Activated T-helper 17 cell treated with anti-CD3 and anti-CD28 coated beads, Interleukin-2, amount 50 U/mL, for 72 hours (primary cell): ENCODE data around the gene CAV2. TPM values are rescaled to one million over a fixed set of nuclear protein-coding genes. Genes with fewer than 3 reads are reported as not detected.
"Not testable (repeated sequence)": the region's sequence is repeated elsewhere in the genome, so short reads cannot be mapped to it uniquely, and the experiment has no call there.

Experiments
- ATAC-seq: fragments of 150-1000 bp; cut with Tn5 transposase; replicated peaks from 2 replicates; pipeline ENCODE4 v1.10.0; 2021; ENCODE audit warnings: mild to moderate bottlenecking, moderate library complexity
- H3K27ac Mint-ChIP-seq: one replicate; pipeline ENCODE4 v1.8.0; 2022; ENCODE audit warnings: mixed read lengths
- H3K27me3 Mint-ChIP-seq: one replicate; pipeline ENCODE4 v1.8.0; 2022; ENCODE audit warnings: mixed read lengths
- H3K36me3 Mint-ChIP-seq: one replicate; pipeline ENCODE4 v1.8.0; 2022; ENCODE audit warnings: low read depth, mild to moderate bottlenecking, mixed read lengths
- H3K4me1 Mint-ChIP-seq: one replicate; pipeline ENCODE4 v1.8.0; 2022; ENCODE audit warnings: mixed read lengths
- H3K4me3 Mint-ChIP-seq: one replicate; pipeline ENCODE4 v1.8.0; 2022; ENCODE audit warnings: mild to moderate bottlenecking, mixed read lengths
- H3K9me3 Mint-ChIP-seq: one replicate; pipeline ENCODE4 v1.8.0; 2022; ENCODE audit warnings: mixed read lengths
- total RNA-seq, 2 donors: library from RNA; stranded (reverse); gene quantifications; one replicate each; pipeline ENCODE4 v1.2.3, GENCODE V29; 2022

Gene CAV2
- total RNA-seq, 2 donors from 2014 or later, result 0.42 TPM; not detected in 1

DNA sequence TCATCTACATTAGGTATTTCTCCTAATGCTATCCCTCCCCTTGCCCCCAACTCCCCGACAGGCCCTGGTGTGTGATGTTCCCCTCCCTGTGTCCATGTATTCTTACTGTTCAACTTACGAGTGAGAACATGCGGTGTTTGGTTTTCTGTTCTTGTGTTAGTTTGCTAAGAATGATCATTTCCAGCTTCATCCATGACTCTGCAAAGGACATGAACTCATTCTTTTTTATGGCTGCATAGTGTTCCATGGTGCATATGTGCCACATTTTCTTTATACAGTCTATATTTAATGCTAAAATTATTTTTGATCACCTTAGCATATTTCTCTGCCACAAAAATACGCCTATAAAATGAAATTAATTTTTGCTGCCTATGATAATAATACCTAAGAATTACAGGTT lies 15.1 kb upstream of the CAV2 start:
- H3K4me3 Mint-ChIP-seq, H3K27ac Mint-ChIP-seq, H3K9me3 Mint-ChIP-seq, ATAC-seq, H3K4me1 Mint-ChIP-seq, H3K36me3 Mint-ChIP-seq: not testable (repeated sequence)
- H3K27me3 Mint-ChIP-seq, result peaks cover 27% of the 10 kb centered on the region

- no peaks in the 10 kb centered on the region for H3K36me3 Mint-ChIP-seq
- no peak for ATAC-seq
- H3K4me1 Mint-ChIP-seq, result no peaks in the 10 kb centered on the region
- H3K9me3 Mint-ChIP-seq, result no peaks in the 10 kb centered on the region
- H3K27ac Mint-ChIP-seq, result no peak overlapping the region
- H3K4me3 Mint-ChIP-seq, result no peak overlapping the region
- H3K27me3 Mint-ChIP-seq, result peaks cover 36% of the 10 kb centered on the region
Observed at GRCh38 chr7:116487907-116488521, 11.5 kb upstream of the CAV2 start.

DNA sequence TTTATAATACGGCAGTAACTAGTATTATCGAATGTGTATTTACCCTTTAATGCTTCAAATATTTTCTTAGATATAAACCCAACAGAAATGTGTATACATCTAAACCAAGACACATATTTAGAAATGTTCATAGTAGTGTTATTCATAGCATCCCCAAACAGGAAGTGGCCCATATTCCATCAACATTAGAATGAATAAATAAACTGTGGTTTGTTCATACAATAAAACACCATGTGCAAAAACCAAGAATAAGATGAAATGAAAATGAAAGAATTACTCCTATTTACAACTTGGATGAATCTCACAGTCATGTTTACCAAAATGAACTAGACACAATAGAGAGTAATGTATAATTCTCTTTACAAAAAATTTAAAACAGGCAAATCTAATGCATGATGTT lies 9.2 kb upstream of the CAV2 start:
- ATAC-seq, result no peak
- Mint-ChIP-seq H3K27ac (no peak overlapping the region), H3K27me3 (peaks cover 30% of the 10 kb centered on the region), H3K36me3 (no peaks in the 10 kb centered on the region), H3K4me1 (no peaks in the 10 kb centered on the region), H3K4me3 (no peak overlapping the region), H3K9me3 (no peaks in the 10 kb centered on the region)

GRCh38 chr7:116491887-116492653 lies 7.5 kb upstream of the CAV2 start:
- no peak for ATAC-seq
- no peak overlapping the region for H3K4me3 Mint-ChIP-seq
- no peak overlapping the region for H3K27ac Mint-ChIP-seq
- H3K9me3 Mint-ChIP-seq, result no peaks in the 10 kb centered on the region
- peaks cover 22% of the 10 kb centered on the region for H3K27me3 Mint-ChIP-seq
- no peaks in the 10 kb centered on the region for H3K36me3 Mint-ChIP-seq
- no peaks in the 10 kb centered on the region for H3K4me1 Mint-ChIP-seq

- H3K27me3 Mint-ChIP-seq, result peaks cover 24% of the 10 kb centered on the region
- H3K9me3 Mint-ChIP-seq, result no peaks in the 10 kb centered on the region
- H3K36me3 Mint-ChIP-seq, result no peaks in the 10 kb centered on the region
- no peak for ATAC-seq
- H3K27ac Mint-ChIP-seq, result no peak overlapping the region
- no peak overlapping the region for H3K4me3 Mint-ChIP-seq
- no peaks in the 10 kb centered on the region for H3K4me1 Mint-ChIP-seq
Observed at GRCh38 chr7:116492654-116493109, 6.9 kb upstream of the CAV2 start.

GRCh38 chr7:116493449-116493848 lies 6.1 kb upstream of the CAV2 start:
- peaks cover 32% of the 10 kb centered on the region for H3K27me3 Mint-ChIP-seq
- no peaks in the 10 kb centered on the region for H3K9me3 Mint-ChIP-seq
- H3K27ac Mint-ChIP-seq, result no peak overlapping the region
- H3K4me1 Mint-ChIP-seq, result no peaks in the 10 kb centered on the region
- no peak overlapping the region for H3K4me3 Mint-ChIP-seq
- no peaks in the 10 kb centered on the region for H3K36me3 Mint-ChIP-seq
- no peak for ATAC-seq

- no peaks in the 10 kb centered on the region for H3K36me3 Mint-ChIP-seq
- ATAC-seq, result no peak
- peaks cover 32% of the 10 kb centered on the region for H3K27me3 Mint-ChIP-seq
- H3K4me1 Mint-ChIP-seq, result no peaks in the 10 kb centered on the region
- H3K4me3 Mint-ChIP-seq, result no peak overlapping the region
- no peaks in the 10 kb centered on the region for H3K9me3 Mint-ChIP-seq
- H3K27ac Mint-ChIP-seq, result no peak overlapping the region
Observed at GRCh38 chr7:116494472-116494871, 5.1 kb upstream of the CAV2 start.

DNA sequence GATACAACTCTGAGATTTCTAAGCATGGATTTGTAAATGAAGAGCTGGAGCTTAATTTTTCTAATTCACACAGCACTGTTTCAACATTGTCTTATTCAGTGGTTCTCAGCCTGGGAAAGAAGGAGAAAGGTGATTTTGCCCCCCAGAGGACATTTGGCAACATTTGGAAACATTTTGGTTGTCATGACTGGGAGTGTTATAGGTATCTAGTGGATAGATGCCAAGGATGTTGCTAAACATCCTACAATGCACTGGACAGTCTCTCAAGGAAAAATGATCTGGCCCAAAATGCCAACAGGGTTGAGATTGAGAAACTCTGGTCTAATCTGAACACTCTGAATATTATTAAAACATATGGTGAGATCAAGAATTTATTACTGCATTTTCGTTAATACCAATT lies 3.8 kb upstream of the CAV2 start:
- no peaks in the 10 kb centered on the region for H3K9me3 Mint-ChIP-seq
- H3K36me3 Mint-ChIP-seq, result no peaks in the 10 kb centered on the region
- ATAC-seq, result no peak
- no peak overlapping the region for H3K27ac Mint-ChIP-seq
- peaks cover 7% of the 10 kb centered on the region for H3K4me1 Mint-ChIP-seq
- H3K27me3 Mint-ChIP-seq, result peaks cover 36% of the 10 kb centered on the region
- H3K4me3 Mint-ChIP-seq, result no peak overlapping the region

DNA sequence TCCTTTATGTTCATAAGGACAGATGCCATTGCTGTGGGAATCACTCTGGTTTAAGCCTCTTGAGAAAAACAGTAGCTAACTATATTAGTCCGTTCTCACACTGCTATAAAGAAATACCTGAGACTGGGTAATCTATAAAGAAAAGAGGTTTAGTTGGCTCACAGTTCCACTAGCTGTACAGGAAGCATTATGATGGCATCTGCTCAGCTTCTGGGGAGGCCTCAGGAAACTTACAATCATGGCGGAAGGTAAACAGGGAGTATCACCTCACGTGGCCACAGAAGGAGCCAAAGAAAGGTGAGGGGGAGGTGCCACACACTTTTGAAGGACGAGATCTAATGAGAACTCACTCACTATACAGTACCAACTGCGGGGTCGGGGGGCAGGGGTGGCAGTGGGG lies 2.9 kb upstream of the CAV2 start:
- ATAC-seq, result no peak
- Mint-ChIP-seq H3K9me3 (no peaks in the 10 kb centered on the region), H3K27ac (no peak overlapping the region), H3K36me3 (no peaks in the 10 kb centered on the region), H3K4me1 (peaks cover 9% of the 10 kb centered on the region), H3K27me3 (peaks cover 35% of the 10 kb centered on the region), H3K4me3 (no peak overlapping the region)

GRCh38 chr7:116497708-116498107 lies 1.8 kb upstream of the CAV2 start:
- Mint-ChIP-seq H3K9me3 (no peaks in the 10 kb centered on the region), H3K27ac (no peak overlapping the region), H3K27me3 (peaks cover 35% of the 10 kb centered on the region), H3K36me3 (no peaks in the 10 kb centered on the region), H3K4me3 (no peak overlapping the region), H3K4me1 (peaks cover 9% of the 10 kb centered on the region)
- ATAC-seq, result no peak

GRCh38 chr7:116500078-116500853 lies 728 bp downstream of the CAV2 start:
- no peak overlapping the region for H3K27ac Mint-ChIP-seq
- H3K36me3 Mint-ChIP-seq, result no peaks in the 10 kb centered on the region
- H3K4me3 Mint-ChIP-seq, result peak overlapping the region; percentile 74
- H3K27me3 Mint-ChIP-seq, result peaks cover 45% of the 10 kb centered on the region
- H3K4me1 Mint-ChIP-seq, result peaks cover 9% of the 10 kb centered on the region
- no peaks in the 10 kb centered on the region for H3K9me3 Mint-ChIP-seq
- ATAC-seq, result peak; percentile 98

GRCh38 chr7:116501425-116502167 lies 2.1 kb downstream of the CAV2 start:
- no peak overlapping the region for H3K4me3 Mint-ChIP-seq
- ATAC-seq, result no peak
- H3K4me1 Mint-ChIP-seq, result peaks cover 9% of the 10 kb centered on the region
- H3K27ac Mint-ChIP-seq, result no peak overlapping the region
- peaks cover 52% of the 10 kb centered on the region for H3K27me3 Mint-ChIP-seq
- H3K9me3 Mint-ChIP-seq, result no peaks in the 10 kb centered on the region
- no peaks in the 10 kb centered on the region for H3K36me3 Mint-ChIP-seq

DNA sequence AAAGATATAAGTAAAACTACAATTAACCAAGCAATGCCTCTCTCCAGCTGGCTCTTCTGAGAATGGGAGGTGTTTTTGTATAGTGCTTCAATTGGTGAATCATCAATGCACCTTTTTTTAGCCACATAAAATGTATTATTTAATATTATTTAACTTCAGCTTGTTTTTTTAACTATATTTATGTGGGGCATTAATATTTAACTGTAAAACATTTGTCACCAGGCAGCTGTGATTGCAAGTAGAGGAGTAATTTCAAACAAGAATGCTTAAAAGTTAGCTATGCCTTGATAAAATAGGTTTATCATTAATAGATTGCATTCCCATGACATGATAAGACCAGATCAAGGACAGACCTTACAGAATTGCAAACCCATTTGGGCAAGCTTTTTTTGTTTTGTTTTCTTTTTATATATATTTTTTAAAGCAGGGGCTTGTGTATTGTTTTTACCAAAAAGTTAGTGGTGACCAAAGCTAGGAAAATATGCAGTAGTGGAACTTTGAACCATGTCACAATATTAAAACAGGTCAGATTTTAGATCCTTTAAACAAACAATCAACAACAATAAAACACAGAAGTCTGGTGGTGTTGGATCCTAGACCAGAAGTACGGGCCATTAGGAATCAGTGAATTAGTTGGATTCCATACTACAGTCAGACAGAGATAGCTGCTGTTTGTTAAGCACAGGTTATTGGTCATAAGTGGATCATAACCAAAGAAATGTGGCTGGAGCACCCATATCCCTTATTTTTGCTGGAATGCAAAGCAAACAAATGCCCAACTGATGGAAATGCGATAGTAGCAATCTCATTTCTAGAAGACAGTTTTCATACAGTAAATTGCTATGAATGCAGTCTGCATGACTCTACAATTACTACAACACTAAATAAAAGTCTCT lies 2.9 kb downstream of the CAV2 start:
- Mint-ChIP-seq H3K27me3 (peaks cover 50% of the 10 kb centered on the region), H3K4me1 (peaks cover 9% of the 10 kb centered on the region), H3K36me3 (no peaks in the 10 kb centered on the region), H3K4me3 (no peak overlapping the region), H3K9me3 (no peaks in the 10 kb centered on the region), H3K27ac (no peak overlapping the region)
- ATAC-seq, result no peak
